ENCODE measurements around the gene RBM38.
"Not testable (repeated sequence)": the region's sequence is repeated elsewhere in the genome, so short reads cannot be mapped to it uniquely, and the experiment has no call there.

The RBM38 gene

DNA sequence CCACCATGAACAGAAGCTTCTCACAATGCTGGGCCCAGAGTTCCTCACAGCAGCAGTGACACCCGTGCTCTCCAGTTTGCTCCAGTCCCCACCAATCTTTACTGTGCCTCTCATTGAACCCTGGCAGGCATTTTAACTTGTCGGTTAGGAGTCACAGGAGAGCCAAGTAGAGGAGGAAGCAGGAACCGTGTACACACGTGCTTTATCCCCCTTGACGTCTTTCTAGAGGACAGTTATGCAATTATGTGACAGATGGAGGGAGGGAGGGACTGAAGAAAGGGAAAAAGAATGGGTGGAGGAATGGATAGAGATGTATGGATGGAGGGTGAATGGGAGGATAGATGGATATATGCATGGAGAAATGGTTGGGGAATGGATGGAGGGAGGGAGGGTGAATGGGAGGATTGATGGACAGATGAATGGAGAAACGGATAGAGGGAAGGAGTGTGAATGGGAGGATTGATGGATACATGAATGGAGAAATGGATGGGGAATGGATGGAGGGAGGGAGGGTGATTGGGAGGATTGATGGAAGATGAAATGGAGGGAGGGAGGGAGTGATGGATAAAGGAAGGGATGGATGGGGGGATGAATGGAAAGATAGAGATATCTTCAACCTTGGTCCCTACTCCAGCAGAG is 26.0 kb downstream of the RBM38 start:
- H3K27ac Mint-ChIP-seq = no peak overlapping the region
- H3K4me1 Mint-ChIP-seq (ENCODE audit: low read depth in 2 of 2) = peaks cover 21 to 25% of the 10 kb centered on the region in 2 donors
- H3K36me3 Mint-ChIP-seq (ENCODE audit: insufficient read depth) = peaks cover 12% of the 10 kb centered on the region
- ATAC-seq (replicated peaks) = no peak
- DNase-seq = no peak
- no peaks in the 10 kb centered on the region for H3K9me3 Mint-ChIP-seq
- no peaks in the 10 kb centered on the region for H3K27me3 Mint-ChIP-seq
- H3K4me3 Mint-ChIP-seq = no peak overlapping the region

DNA sequence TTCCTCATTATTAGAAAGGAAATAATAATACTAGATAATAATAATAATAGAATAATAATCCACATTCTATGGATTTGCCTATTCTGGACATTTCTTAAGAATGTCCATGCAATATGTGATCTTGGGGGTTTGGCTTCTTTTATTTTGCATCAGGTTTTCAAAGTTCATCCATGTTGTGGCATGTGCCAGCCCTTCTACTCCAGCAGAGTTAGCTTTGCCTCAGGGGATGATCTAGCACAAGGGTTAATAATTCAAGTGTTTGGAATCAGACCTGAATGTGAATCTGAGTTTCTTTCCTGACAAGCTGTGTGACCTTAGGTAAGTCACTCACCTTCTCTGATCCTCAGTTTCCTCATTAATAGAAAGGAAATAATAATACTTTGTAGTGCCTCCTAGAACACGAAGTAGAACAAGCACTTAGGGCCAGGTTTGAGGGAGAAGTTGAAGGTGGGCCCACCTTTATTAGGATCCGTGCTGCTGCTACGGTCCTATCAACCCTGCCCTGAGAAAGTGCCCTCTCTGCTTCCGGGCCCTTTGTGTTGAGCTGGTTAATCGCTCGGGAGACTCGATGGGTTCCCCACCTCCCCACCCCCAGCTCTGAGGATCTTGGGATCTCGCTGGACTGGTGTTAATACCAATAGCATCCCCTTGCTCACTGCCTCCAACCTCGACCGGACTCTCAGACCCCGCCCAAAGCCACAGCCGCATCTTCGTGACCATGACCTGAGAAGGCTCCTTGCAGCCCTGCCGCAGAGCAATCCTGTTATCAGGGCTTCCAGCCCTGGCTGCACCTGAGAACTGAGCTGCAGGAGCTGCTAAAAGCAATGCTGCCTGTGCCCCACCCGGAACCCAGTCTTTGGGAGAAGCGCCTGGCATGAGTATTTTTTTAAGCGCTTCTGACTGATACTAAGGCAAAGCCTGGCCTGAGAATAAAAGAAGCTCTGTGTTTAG is 26.9 kb downstream of the RBM38 start:
- ATAC-seq (replicated peaks) = peak; percentile 17
- Mint-ChIP-seq H3K9me3 (no peaks in the 10 kb centered on the region), H3K4me3 (no peak overlapping the region), H3K4me1 (ENCODE audit: low read depth in 2 of 2) (peaks cover 14 to 20% of the 10 kb centered on the region in 2 donors), H3K27ac (no peak overlapping the region), H3K36me3 (ENCODE audit: insufficient read depth) (peaks cover 6% of the 10 kb centered on the region), H3K27me3 (no peaks in the 10 kb centered on the region)
- no peak for DNase-seq

DNA sequence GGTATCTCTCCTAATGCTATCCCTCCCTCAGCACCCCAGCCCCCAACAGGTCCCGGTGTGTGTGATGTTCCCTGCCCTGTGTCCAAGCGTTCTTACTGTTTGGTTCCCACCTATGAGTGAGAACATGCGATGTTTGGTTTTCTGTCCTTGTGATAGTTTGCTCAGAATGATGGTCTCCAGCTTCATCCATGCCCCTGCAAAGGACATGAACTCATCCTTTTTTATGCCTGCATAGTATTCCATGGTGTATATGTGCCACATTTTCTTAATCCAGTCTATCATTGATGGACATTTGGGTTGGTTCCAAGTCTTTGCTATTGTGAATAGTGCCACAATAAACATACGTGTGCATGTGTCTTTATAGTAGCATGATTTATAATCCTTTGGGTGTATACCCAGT is 28.3 kb downstream of the RBM38 start:
- H3K4me3 Mint-ChIP-seq; H3K36me3 Mint-ChIP-seq (ENCODE audit: insufficient read depth); H3K27me3 Mint-ChIP-seq; H3K9me3 Mint-ChIP-seq; H3K27ac Mint-ChIP-seq; ATAC-seq (replicated peaks); DNase-seq: not testable (repeated sequence)
- H3K4me1 Mint-ChIP-seq (ENCODE audit: low read depth in 2 of 2) = peaks cover 14 to 20% of the 10 kb centered on the region in 2 donors

DNA sequence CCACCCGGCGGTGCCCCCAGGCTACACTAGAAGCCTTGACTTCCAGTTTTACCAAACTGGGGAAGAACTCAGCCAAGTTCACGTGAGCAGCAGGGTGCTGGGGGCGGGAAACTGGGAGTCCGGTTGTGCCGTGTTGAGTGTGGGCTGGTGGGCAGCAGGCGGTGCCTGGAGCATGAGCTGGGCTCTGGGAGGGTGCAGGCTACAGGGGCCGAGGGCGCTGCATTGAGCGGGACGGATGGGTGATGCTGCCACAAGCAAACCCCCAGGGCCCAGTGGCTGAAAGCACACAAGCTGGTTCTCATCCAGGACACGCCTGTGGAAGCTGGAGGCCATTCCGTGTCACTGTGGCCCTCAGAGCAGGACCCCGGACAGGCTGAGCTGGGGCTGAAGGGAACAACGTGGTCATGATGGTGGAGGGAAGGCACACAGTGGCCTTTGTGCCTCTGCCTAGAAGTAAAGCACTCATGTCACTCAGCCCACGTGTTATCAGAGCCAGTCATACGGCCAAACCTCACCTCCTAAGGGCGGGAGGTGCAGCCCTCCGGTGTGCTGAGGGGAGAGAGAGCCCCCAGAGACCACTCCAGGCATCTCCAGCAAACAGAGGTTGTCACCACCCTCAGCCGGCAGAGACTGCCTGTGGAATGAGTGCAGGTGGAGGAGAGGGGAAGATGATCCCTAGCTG is 29.5 kb downstream of the RBM38 start:
- no peak for ATAC-seq (replicated peaks)
- Mint-ChIP-seq H3K36me3 (ENCODE audit: insufficient read depth) (peaks cover 3% of the 10 kb centered on the region), H3K27me3 (no peaks in the 10 kb centered on the region), H3K27ac (no peak overlapping the region), H3K4me3 (no peak overlapping the region), H3K9me3 (no peaks in the 10 kb centered on the region), H3K4me1 (ENCODE audit: low read depth in 2 of 2) (peaks cover 18 to 19% of the 10 kb centered on the region in 2 donors)
- no peak for DNase-seq

DNA sequence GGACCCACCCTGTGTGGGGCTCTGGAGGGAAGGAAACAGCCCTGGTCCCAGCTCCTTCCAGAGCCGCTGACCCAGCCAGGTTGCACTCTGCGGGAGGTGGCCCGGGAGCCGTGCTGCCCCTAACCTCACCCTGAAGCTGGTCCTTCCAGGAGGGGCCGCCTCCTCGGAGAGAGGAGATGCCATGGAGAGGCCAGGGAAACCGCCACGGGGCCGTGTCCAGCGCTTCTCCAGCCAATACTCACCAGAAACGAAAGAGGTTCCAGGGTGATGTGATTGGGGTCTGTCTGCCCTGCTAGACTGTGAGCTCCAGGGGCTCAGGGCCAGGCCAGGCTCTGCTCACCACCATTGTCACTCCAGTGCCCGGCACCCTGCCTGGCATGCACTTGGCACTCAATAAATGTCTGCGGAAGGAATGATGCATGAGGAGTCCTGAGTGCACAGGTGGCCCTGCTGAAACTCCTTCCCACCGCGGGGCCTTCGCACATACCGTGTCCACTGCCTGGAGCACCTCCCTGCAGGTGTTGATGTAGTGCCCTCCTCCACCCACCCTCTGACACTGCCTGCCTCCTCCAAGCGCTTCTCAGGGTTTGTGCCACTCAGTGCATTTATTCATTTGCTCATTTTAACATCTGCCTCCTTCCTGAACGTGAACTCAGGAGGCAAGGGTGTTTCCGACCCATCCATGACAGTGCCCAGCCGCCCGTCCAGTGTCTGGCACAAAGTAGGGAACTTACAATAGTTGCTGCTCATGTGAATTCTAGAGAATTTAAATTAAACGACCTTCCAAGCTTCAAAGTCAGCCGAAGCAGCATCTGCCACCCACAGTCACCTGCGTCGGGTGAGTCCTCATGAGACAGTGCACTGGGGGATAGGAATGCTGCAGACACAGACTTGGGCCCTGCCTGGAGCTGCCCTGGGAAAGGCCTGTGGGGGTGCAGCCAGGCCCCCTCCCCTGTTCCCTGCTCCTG is 30.3 kb downstream of the RBM38 start:
- no peaks in the 10 kb centered on the region for H3K9me3 Mint-ChIP-seq
- no peak overlapping the region for H3K27ac Mint-ChIP-seq
- no peak overlapping the region for H3K4me3 Mint-ChIP-seq
- H3K36me3 Mint-ChIP-seq (ENCODE audit: insufficient read depth) = no peaks in the 10 kb centered on the region
- ATAC-seq (replicated peaks) = no peak
- H3K27me3 Mint-ChIP-seq = no peaks in the 10 kb centered on the region
- H3K4me1 Mint-ChIP-seq (ENCODE audit: low read depth in 2 of 2) = peaks cover 15 to 21% of the 10 kb centered on the region in 2 donors
- no peak for DNase-seq

DNA sequence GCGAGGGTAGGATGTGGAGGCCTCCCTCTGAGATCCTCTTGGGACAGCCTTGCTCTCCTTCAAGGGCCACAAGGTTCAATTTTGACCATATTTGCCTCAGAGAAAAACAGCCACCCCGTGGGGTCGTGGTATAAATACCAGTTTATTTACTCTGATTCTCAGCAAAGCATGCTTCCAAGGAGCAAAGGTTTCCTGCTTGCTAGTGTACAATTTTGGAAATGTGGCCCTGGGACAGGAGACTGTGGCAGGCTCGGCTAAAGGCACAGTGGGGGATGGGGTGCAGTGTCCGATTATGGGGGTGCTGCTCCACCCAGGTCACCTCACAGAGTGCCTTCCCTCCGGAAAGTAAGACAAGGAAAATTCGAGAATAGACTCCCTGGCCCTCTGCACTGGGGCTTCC is 31.1 kb downstream of the RBM38 start:
- Mint-ChIP-seq H3K36me3 (ENCODE audit: insufficient read depth) (no peaks in the 10 kb centered on the region), H3K27ac (no peak overlapping the region), H3K27me3 (no peaks in the 10 kb centered on the region)

DNA sequence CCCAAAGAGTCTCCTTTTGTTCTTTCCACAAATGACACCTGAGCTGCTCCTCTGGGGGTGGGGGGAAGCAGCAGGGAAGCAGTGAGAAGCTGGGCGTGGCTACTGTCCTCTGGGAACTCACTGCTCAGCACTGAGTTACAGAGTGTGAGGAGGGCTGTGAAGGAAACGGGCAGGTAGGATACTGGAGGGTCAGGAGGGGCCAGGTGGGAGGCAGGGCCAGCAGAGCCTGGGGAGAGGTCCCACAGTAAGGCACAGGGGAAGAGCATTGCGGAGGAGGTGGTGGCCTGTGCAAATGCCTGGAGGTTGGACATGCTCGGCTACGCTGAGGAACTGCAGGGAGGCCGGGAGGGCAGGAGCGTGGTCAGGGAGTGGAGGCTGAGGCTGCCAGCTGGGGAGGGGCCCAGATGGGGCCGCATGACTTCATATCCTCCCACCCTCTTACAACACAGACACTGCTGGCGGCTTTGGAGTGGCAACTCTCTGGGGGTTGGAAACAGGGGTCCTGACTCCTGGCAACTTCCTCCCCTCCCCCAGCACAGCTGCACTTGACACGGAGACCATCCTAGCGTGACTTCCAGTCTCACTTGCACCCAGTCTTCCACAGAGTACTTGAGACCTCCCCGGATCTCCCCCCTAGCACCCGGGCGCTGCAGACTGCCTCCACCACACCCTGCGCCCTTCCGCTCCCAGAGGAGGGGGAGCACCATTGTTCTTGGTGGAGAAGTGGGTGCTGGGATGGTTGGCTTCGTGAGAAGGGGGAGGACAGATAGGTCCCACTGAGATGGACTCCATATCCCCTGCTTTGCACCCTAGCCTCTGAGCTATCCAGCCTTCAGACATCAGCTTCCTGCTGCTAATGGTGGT is 34.2 kb downstream of the RBM38 start:
- no peak for ATAC-seq (replicated peaks)
- H3K27me3 Mint-ChIP-seq = no peaks in the 10 kb centered on the region
- H3K36me3 Mint-ChIP-seq (ENCODE audit: insufficient read depth) = peaks cover 4% of the 10 kb centered on the region
- H3K4me1 Mint-ChIP-seq (ENCODE audit: low read depth in 2 of 2) = peaks cover 12 to 25% of the 10 kb centered on the region in 2 donors
- H3K9me3 Mint-ChIP-seq = no peaks in the 10 kb centered on the region
- peak overlapping the region in 1 of 2 donors; percentile 24 for H3K4me3 Mint-ChIP-seq
- peak overlapping the region in 1 of 2 donors; percentile 65 for H3K27ac Mint-ChIP-seq
- no peak for DNase-seq

More for the DNA sequence above, 31.1 kb downstream of the RBM38 start:
- DNase-seq (no peak), ATAC-seq (replicated peaks) (no peak)
- peaks cover 13 to 23% of the 10 kb centered on the region in 2 donors for H3K4me1 Mint-ChIP-seq (ENCODE audit: low read depth in 2 of 2)
- H3K9me3 Mint-ChIP-seq = no peaks in the 10 kb centered on the region
- no peak overlapping the region for H3K4me3 Mint-ChIP-seq

DNA sequence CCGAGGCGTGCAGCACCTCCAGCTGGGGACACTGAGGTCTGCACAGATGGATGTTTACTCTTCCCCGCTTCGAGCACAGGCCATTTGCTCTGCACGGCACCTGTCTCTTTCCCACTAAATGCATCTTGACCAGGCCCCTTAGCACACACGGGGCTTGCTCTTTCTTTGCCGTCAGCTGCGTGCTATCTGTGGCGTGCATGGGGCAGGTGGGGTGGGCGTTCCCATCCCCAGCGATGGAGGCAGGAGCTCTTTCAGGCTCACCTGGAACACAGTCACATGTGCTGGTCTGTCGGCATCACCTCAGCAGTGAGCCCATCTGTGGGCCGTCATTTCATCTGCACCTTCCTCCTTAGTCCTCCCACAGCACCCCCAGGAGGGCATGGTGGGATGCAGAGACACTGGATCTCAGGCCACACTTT is 35.1 kb downstream of the RBM38 start:
- H3K9me3 Mint-ChIP-seq = no peaks in the 10 kb centered on the region
- no peaks in the 10 kb centered on the region for H3K27me3 Mint-ChIP-seq
- peaks cover 4% of the 10 kb centered on the region for H3K36me3 Mint-ChIP-seq (ENCODE audit: insufficient read depth)
- no peak for ATAC-seq (replicated peaks)
- H3K27ac Mint-ChIP-seq = no peak overlapping the region
- H3K4me3 Mint-ChIP-seq = no peak overlapping the region
- peaks cover 12 to 22% of the 10 kb centered on the region in 2 donors for H3K4me1 Mint-ChIP-seq (ENCODE audit: low read depth in 2 of 2)
- no peak for DNase-seq

DNA sequence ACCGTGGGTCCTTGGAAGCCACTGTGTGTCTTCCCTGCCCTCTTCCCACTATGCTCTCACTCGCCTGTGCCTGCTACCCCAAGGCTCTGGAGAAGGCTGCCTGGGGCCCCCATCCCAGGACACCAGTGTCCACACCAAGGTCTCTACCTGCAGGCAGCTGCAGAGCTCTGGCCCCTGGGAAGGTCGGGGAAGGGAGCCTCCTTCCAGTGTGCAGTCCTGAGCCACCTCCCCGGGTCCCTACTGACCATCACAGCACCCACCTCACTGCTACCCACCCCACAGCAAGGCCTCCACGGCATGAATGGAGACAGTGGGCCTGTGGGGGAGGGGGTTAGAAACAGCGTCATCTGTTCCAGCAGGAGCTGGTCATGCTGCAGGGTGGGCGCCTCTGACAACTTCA is 35.6 kb downstream of the RBM38 start:
- ATAC-seq (replicated peaks) (no peak), DNase-seq (no peak)
- Mint-ChIP-seq H3K4me1 (ENCODE audit: low read depth in 2 of 2) (peaks cover 14 to 25% of the 10 kb centered on the region in 2 donors), H3K27ac (no peak overlapping the region), H3K27me3 (no peaks in the 10 kb centered on the region), H3K9me3 (no peaks in the 10 kb centered on the region), H3K36me3 (ENCODE audit: insufficient read depth) (peaks cover 4% of the 10 kb centered on the region), H3K4me3 (no peak overlapping the region)

DNA sequence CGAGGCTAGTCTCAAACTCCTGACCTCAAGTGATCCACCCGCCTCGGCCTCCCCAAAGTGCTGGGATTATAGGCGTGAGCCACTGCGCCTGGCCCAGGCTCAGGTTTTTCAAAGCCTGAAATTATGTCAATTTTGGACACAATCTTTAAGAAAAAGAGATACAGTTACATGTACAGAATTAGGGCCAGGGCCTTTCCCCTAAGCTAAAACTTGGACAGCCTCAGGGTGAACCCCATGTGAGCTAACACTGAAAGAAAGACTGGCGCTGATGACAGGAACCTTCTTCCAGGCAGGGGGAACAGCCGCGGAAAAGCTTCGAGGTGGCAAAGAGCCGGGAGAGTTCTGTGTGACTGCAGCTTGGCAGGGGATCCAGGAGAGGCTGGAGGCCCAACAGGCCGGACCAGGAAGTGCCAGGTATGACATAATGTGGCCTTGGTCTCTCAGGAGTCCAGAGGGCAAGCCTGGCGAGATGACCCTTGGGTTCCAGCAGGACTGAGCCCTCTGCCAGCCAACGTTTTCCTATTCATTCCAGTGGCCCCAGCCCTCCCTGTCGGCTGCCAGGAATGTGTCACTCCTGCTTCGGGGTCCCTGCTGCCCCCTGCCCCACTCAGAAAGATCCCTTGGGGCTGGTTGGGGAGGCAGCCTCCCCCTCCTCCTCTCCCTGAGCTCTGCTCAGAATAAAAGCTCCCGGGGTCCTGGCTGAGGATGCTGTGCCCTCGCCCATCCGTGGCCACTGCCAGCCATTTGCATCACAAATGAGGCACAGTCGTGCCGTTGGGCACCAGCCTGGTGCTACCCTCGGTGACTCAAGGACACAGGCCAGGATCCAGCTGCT is 37.3 kb downstream of the RBM38 start:
- Mint-ChIP-seq H3K27ac (no peak overlapping the region), H3K27me3 (no peaks in the 10 kb centered on the region), H3K4me1 (ENCODE audit: low read depth in 2 of 2) (peaks cover 29 to 42% of the 10 kb centered on the region in 2 donors), H3K36me3 (ENCODE audit: insufficient read depth) (peaks cover 7% of the 10 kb centered on the region), H3K9me3 (no peaks in the 10 kb centered on the region), H3K4me3 (no peak overlapping the region)
- ATAC-seq (replicated peaks) (no peak), DNase-seq (no peak)

DNA sequence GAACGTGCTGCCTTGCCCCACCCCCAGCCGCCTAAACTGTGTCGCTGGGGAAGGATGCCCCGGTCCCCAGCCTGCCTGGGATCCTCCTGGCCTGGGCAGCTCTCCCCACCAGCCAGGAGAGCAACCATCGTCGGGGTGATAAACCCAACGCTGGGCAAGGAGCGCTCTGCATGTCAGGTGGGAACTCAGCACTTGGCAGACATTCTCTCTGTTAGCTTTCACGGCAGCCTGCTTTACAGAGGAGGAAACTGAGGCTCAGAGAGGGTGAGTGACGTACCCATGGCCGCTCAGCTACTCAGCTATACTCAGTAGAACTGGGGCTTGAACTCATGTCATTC is 37.9 kb downstream of the RBM38 start:
- peaks cover 35 to 48% of the 10 kb centered on the region in 2 donors for H3K4me1 Mint-ChIP-seq (ENCODE audit: low read depth in 2 of 2)
- ATAC-seq (replicated peaks) = no peak
- no peak overlapping the region for H3K27ac Mint-ChIP-seq
- H3K4me3 Mint-ChIP-seq = no peak overlapping the region
- no peaks in the 10 kb centered on the region for H3K27me3 Mint-ChIP-seq
- H3K9me3 Mint-ChIP-seq = no peaks in the 10 kb centered on the region
- H3K36me3 Mint-ChIP-seq (ENCODE audit: insufficient read depth) = peaks cover 8% of the 10 kb centered on the region
- DNase-seq = no peak
